HG02970 (cell line): ENCODE measurements around the gene ETAA1.
A peak's percentile ranks its signal among the peaks of the same experiment; 100 is the strongest.

Experiments used
- ATAC-seq: cut with Tn5 transposase; IDR thresholded peaks from one replicate; pipeline ENCODE4 v1.9.1; 2021; ENCODE audit warnings: mild to moderate bottlenecking, moderate library complexity, moderate number of reproducible peaks; ENCODE audit not compliant: unreplicated experiment, low FRiP score

Gene ETAA1

DNA sequence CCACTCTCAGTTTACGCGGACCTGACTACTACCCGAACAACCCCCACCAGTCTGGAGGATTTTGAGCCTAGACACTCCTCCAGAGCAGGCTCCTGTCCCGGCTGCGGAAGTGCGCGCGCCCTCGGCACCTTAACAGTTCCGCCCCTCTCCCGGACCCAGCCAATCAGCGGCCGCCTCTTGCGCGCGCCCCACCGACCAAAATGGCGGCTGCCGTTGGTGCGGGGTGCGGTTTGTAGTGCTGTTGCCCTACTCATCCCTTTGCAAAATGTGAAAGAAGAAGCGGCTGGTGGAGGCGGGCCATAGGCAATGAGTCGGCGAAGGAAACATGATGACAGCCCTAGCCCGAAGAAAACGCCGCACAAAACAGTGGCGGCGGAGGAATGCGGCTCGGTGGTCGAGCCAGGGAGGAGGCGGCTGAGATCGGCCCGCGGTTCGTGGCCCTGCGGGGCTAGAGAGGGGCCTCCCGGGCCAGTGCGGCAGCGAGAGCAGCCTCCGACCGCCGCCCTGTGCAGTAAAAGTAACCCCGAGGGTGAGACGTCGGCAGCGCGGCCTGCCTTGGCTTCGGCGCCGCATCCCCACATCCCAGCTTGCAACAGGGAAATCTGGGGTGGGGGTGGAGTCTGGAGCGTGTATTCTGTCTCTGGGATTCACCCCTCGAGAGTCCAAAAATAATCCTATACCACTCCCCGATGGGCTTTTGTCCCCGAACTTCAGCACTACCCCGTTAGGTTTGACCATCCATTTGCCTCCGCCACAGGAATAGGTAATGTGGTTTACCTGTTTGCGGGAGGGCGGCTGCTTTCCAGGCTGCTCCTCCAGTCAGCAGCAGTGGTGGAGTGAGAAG, at the start of gene ETAA1:
Gene ETAA1, plus strand, starts transcription at position 191 of the 844 bp plus-strand sequence. Its CDS starts 116 bp downstream, at position 307.
- peak; percentile 100 for ATAC-seq

DNA sequence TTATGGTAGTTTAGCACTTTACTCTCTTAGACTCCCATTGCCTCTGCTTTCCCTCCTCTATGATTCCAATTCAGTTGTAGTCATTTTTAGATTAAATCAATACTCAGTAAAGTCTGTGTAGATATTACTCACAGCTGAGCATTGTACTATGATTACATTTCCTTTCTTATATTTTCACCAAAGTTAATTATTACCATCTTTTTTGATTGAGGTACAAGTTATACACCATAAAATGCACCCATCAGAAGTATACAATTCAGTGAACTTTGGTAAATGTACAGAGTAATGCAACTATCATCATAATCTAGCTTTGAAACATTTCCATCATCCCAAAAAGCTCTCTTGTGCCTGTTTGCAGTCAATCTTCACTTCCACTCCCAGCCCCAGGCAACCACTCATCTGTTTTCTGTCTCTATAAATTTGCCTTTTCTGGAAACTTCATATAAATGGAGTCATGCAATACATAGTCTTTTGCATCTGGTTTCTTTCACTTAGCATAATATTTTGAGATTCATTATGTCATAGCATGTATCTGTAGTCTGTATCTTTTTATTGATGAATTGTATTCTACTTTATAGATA, 30.2 kb upstream of the ETAA1 start:
- no peak for ATAC-seq

DNA sequence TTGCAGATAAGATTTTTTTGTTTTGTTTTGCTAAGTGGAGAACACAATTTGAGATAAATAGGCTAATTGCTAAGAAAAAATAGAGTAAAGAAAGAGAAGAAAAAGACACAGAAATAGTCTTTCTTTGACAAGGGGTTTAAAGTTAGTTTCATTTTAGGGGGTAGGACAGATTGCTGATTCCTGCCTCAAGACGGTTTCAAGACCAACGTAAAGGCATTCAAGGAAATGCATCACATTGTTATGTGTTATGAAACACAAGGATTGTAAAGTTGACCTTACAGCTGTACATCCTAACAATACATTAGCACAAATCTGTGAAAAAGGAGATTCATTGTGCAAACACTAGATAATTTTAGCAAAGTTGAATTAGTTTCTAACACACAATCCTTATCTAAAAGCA, 22.7 kb upstream of the ETAA1 start:
- ATAC-seq: no peak

DNA sequence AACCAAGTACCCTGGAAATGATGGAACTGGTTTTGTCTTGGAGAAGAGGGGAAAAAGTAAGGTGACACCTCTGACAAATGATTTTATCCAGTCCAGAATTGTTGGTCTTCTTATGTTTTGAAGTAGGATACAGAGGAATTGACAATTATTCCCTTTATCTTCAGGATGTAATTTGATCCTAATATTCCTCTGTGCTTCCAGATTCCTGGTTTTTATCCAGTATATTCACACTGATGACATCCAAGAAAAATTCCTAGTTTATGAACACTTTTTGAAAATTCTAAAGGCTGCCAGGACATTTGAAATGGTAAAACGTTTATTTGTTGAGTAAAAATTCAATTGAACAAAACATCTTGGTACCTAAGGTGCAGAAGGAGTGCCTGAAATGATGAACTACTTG, 22.2 kb upstream of the ETAA1 start:
- no peak for ATAC-seq

DNA sequence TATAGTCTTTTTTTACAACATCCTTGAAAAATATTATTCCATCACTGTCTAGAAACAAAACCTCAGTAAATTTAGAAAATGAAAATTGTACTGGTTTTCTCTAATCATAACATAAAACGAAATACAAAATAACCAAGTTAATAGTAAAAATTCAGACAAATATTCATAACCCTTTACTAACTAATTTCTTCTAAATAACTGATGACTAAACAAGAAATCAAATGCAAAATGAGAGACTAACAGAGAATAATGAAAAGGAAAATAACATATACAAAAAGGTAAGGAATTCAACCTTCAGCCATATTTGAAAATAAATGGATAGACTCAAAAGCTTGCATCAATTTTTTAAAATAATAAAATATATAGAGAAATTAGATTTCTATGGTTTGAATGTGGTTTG, 18.6 kb upstream of the ETAA1 start:
- ATAC-seq: no peak

DNA sequence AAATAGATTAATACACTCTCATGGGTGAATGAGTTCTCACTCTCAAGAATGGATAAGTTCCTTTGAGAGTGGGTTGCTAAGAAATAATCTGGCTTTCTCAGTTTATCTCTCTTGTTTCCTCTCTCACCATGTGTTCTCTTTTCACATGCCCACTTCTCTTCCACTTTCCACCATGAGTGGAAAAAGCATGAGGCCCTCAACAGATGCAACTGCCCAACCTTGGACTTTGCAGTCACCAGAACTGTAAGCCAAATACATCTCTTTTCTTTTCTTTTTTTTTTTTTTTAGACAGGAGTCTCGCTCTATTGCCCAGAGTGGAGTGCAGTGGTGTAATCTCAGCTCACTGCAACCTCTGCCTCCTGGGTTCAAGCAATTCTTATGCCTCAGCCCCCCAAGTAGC, 18.1 kb upstream of the ETAA1 start:
- ATAC-seq: no peak

DNA sequence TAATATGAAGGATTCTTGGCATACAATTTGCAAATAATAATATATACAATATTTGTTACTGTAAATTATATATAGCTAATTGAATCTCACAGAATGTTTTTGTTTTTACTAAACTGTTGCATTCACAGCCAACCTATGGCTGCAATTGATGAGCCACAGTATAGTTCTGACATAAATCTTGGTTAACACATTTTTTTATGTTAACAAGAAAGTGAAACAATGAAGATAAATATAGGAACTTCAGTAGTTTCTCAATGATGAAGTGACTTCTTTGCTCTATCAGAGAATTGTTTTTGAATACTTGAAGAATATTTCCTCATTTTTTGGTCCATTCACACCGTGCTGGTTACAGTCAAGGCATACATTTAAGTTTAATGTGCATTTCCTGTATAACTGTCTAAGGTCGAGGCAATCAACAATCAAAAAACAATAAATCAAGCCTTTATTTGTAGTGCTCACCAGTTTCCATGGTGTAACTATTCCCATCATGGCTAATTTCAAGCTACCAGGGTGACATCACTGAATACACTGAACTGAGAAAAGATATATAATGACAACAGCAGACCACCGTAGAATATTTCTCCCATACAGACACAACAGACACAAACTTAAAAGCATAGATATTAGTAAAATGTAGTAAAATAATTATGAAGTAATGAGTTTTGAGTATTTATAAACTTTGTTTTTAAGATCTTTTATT, 12.9 kb upstream of the ETAA1 start:
- ATAC-seq: no peak

DNA sequence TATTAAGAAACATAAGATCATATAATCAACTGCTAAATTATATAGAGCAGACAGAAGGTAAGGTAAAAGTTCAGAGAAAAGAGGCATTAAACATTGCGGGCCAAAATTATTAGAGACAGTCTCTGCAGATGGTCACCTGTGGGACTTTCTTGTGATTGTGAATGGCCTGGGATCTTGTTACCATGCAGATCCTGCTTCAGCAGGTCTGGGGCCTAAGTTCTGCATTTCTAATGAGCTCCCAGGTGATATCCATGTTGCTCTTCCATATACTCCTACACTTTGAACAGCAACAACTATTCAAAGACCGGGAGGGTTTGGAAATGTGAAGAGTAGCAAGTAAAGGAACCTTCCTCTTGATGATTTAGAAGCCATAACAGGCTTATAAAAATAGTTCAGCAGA, 8.5 kb upstream of the ETAA1 start:
- no peak for ATAC-seq

DNA sequence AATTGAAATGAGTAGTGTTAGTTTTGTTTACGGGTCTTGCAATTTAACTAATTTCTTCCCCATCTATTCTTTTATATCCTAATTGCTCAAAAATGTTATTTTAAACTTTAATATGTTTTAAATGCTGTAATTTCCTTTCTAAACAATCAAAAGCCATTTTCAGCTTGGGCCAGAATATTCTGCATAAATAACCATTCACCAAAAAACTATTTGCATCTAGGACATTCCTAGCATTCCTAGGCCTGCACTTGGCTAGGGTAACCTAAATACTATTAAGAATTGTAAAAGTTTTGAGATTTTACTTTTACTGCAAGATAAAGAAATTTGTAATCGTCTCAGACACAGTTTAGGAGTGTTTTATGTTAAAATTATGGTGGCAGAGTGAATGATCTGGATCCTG, 7.8 kb upstream of the ETAA1 start:
- no peak for ATAC-seq

DNA sequence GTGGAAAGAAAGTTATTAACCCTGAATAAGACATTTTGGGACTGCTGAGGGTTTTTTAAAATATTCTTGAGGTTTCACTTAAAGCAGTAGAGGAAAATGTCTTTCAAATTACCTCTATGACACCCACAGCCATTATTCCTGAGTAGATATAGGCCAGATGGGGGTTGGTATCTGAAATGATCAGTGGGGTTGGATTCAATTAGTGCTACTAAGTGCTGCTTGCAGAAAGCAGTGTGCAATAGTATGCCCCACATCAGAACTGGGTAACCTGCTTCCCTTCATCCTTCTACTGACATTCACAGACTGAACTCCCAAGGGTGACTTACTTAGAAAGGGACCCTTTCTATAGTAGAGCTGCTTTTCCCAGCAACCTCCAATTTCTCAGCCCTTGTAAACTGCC, 7.3 kb upstream of the ETAA1 start:
- ATAC-seq: no peak

DNA sequence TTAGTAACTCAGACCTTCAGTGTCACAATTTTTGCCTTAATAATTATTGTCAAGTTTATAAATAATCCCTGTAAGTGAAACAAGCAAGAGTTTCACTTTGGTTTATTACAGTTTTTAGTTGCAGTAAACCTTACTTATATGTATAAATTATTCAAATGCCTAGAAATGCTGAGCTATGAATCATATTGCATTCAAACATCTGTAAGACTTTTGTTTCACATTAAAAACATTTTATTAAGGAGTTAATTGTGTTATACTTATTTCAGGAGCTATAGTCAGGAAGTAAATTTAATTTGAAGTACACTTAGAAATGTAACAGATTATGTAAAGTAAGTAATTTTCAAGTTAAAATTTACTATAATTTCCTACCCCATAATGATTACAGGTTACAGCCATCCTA, 3.9 kb upstream of the ETAA1 start:
- no peak for ATAC-seq

DNA sequence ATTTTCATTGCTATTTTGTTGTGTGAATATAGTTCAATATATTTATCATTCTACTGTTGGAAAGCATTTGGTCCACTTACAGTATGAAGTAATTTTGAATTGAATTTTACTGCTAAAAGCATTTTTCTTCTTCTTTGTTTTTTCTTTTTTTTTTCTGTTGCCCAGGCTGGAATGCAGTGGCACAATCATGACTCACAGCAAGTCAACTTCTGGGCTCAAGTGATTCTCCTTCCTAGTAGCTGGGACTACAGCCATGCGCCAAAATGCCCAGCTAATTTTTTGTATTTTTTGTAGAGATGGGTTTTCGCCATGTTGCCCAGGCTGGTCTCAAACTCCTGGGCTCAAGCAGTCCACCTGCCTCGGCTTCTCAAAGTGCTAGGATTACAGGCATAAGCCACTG, 2.4 kb upstream of the ETAA1 start:
- ATAC-seq: no peak

DNA sequence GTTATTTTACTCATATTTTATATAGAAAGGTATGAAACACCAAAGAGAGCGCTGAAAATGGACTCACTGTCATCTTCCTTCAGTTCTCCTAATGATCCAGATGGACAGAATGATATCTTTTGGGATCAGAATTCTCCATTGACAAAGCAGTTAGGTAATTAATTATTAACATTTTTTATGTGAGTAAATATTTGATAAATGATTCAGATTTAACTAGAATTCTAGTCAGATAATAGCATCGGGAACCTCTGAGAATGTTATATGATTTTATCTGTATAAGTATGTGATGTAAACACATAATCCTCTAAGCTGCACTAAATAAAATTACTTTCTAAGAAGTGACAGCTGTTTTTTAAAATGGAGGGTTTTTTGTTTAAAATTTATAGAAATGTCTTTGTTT, 2.0 kb downstream of the ETAA1 start:
- ATAC-seq: no peak

DNA sequence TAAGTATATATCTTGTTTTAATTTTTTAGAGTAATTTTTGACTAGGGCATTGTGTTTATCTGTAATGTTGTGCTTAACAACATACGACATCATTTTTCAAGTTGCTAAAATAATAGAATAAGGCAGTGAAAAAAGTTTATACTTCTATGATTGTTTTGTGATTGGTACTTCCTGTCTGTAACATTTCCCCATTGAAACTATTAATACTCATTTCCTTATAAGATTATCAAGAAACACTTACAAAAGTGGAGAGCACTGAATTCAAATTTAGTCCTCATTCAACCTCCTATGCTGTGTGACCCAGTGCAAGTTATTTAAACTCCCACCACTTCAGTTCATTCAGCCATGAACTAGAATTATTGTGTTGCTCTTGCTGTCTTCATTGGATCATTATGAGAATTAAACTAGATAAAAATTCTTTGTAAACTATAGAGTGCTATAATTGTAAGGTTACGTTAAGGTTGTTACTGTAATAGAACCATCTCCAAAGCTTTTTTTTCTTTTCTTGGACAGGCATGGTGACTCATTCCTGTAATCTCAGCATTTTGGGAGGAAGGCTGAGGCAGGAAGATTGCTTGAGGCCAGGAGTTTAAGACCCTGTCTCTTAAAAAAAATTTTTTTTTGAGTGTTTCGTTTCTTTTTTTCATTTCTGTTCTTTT, 2.8 kb downstream of the ETAA1 start:
- no peak for ATAC-seq

DNA sequence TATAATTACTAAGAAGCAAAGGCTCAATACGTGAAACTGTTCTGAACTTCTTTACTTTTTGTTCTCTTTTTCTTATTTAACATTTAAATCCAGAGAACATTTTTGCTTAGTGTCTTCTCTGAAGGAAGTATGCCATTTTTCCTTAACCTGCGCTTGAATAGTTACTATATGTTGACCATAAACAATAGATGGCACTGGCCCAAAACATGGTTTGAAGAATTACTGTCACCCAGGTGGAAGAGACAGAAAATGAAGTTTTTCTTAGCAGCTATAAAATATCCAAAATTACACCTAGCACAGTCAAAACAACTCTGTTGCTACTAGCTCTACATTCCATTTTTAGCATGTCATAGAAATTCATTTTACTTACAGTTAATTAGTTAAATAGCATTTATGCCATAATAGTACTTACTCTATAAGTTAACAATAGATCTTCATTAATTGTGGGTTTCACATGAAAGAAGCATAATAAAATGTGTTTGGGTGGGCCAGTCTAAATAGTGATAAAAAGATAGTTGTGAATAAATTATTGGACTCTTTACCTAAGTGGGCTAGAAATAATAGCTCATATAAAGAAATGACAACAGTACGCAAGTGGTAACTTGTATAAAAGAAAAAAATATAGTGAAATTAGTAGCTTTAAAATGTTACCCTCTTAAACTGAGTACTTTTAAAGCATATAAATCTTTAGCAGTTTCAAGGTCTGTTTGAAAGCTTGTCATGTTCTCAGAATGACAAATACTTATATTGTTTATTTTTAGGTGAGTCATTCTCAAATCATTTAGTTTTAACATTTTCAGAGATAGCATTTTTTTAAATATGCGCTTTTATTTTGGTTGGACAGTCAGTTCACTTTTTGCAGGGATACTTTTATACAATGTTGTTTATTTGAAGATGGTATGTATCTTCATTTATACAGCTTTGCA, 3.7 kb downstream of the ETAA1 start:
- no peak for ATAC-seq

DNA sequence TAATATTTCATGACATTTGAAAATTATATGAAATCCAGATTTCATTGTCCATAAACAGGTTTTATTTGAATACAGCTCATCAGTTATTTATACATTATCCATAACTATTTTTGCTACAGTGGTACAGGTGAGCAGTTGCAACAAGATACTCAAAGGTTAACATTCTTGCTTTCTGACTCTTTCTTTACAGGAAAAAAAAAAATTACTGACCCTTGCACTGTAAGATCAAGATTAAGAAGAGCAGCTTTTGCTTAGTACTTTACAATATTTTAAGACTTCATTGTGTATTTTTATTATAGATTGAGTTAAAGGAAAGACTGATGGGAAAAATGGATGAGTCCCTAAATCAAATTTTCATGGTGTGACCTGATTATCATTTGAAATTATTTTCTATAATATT, 11.2 kb downstream of the ETAA1 start:
- ATAC-seq: no peak

DNA sequence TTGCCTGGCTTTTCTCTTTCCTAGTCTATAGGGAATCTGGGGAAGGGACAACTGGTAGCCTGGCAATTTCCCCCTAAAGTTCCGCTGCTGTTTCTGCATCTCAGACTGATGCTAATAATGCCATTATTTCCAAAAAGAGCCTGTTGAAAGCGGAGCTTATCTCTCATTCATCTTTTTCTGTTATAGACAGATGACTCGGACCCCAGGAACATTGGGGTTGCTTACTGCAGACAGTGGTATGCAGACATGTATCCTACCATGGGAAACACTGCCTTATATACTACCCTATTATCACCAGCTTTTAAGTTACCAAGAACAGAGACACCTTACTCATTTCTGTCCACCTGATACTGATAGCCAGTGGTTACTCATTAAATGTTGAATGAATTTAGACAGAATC, 15.3 kb downstream of the ETAA1 start:
- ATAC-seq: no peak

DNA sequence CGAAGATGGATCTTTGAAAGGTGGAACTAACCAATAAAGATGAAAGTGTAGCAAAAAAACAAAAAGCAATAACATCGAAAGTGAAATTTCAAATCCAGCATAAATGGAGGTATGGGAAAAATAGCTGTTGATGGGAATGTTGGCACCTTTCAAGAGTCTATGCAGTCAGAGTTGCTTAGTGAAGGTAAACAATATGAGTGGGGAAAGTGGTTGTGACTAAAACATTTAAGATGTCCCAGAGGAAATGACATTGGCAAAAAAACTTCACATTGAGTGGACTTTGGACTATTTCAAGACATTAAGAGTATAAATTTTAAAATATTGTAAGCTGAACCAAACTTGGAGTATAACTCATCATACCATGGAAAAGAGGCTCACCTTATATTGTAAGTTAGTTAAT, 17.7 kb downstream of the ETAA1 start:
- no peak for ATAC-seq

DNA sequence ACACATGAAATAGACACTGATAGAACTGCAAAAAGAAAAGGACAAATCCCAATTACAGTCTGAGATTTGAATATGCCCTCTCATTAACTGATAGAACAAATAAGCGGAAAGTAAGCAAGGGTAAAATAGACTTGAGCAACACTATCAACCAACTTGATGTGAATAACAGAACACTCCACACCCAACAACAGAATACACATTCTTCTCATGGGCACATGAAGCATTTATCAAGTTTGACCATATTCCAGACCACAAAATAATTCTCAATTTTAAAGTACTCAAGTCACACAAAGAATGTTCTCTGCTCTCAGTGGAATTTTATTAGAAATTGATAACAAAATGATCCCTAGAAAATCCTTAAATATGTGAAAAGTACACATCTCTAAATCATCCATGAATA, 19.0 kb downstream of the ETAA1 start:
- no peak for ATAC-seq

DNA sequence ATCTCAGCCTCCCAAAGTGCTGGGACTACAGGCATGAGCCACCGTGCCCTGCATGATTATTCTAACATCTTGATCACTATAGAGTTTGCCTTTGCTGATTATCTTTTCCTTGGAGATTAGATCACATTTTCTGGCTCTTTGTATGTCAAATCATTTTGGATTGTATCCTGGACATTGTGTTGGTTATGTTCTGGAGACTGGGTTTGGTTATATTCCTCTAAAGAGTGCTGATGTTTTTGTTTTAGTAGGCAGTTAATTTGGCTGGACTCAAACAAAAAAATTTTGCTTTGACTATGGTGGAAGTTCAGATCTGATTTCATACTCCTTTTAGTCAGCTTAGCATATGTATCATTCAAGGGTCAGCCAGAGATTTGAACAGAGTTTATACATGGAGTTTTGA, 26.4 kb downstream of the ETAA1 start:
- no peak for ATAC-seq
